Mammary epithelial cell (primary cell): ENCODE results near the gene CMTM7.

Source experiments
- CTCF ChIP-seq, 2 donors: IDR thresholded peaks in 1 of 2; conservative IDR thresholded peaks in 1 of 2; 2 replicates each; pipeline ENCODE4 v1.5.1; 2011 to 2012; ENCODE audit warnings: inconsistent platforms in 2 of 2, low read length in 2 of 2, mild to moderate bottlenecking in 2 of 2, control low read depth in 1 of 2, low read depth in 1 of 2; ENCODE audit not compliant: insufficient read depth in 1 of 2; ENCODE audit errors: extremely low read depth in 1 of 2
- EZH2 ChIP-seq: IDR thresholded peaks from 2 replicates; pipeline ENCODE4 v1.6.1; 2012; ENCODE audit warnings: low read length, inconsistent platforms, borderline replicate concordance

- TF ChIP-seq CTCF (conservative IDR thresholded peaks at IDR 0.05 in 1 of 2, IDR thresholded peaks at IDR 0.05 in 1 of 2; ENCODE audit: extremely low read depth in 1 of 2, insufficient read depth in 1 of 2, low read depth in 1 of 2, low read length in 2 of 2) (no peak), EZH2 (no peak)
Observed at GRCh38 chr3:32452009-32452408, 60.4 kb downstream of the CMTM7 start.
